Measurements from ENCODE around the gene PDXK.
"Not testable (repeated sequence)": the region's sequence is repeated elsewhere in the genome, so short reads cannot be mapped to it uniquely, and the experiment has no call there.

PDXK gene

GRCh38 chr21:43718872-43719747 lies at the start of gene PDXK:
PDXK (plus strand) TSS chr21:43719129; CDS start chr21:43719295, 166 bp downstream.
- no peak for FAIRE-seq

GRCh38 chr21:43669828-43670605 lies 48.9 kb upstream of the PDXK start:
- FAIRE-seq, result no peak

- no peak for FAIRE-seq
Measured at GRCh38 chr21:43675871-43676270, 43.1 kb upstream of the PDXK start.

GRCh38 chr21:43676391-43676790 lies 42.5 kb upstream of the PDXK start:
- no peak for FAIRE-seq

- FAIRE-seq, result no peak
Measured at GRCh38 chr21:43679951-43680350, 39.0 kb upstream of the PDXK start.

- not testable (repeated sequence) for FAIRE-seq
Measured at GRCh38 chr21:43680421-43680820, 38.5 kb upstream of the PDXK start.

GRCh38 chr21:43681650-43682049 lies 37.3 kb upstream of the PDXK start:
- no peak for FAIRE-seq

GRCh38 chr21:43684424-43684823 lies 34.5 kb upstream of the PDXK start:
- FAIRE-seq, result no peak

- FAIRE-seq, result no peak
Measured at GRCh38 chr21:43686811-43687565, 31.9 kb upstream of the PDXK start.

- no peak for FAIRE-seq
Measured at GRCh38 chr21:43687566-43688399, 31.1 kb upstream of the PDXK start.

GRCh38 chr21:43688906-43689305 lies 30.0 kb upstream of the PDXK start:
- FAIRE-seq, result no peak

GRCh38 chr21:43689556-43690337 lies 29.2 kb upstream of the PDXK start:
- no peak for FAIRE-seq

GRCh38 chr21:43690346-43690745 lies 28.6 kb upstream of the PDXK start:
- no peak for FAIRE-seq

GRCh38 chr21:43691086-43691795 lies 27.7 kb upstream of the PDXK start:
- FAIRE-seq, result no peak

GRCh38 chr21:43691801-43692200 lies 27.1 kb upstream of the PDXK start:
- no peak for FAIRE-seq

- FAIRE-seq, result no peak
Measured at GRCh38 chr21:43692949-43693348, 26.0 kb upstream of the PDXK start.

- no peak for FAIRE-seq
Measured at GRCh38 chr21:43693981-43694380, 24.9 kb upstream of the PDXK start.

GRCh38 chr21:43694437-43695079 lies 24.4 kb upstream of the PDXK start:
- FAIRE-seq, result no peak

- no peak for FAIRE-seq
Measured at GRCh38 chr21:43696214-43696613, 22.7 kb upstream of the PDXK start.
